Measurements from ENCODE around the gene CFAP99. TPM values are rescaled to one million over a fixed set of nuclear protein-coding genes. Genes with fewer than 3 reads are reported as not detected.

The CFAP99 gene
- total and polyA plus RNA-seq, 9 donors = 0.10 to 12.9 (median 1.4) TPM; not detected in 4

DNA sequence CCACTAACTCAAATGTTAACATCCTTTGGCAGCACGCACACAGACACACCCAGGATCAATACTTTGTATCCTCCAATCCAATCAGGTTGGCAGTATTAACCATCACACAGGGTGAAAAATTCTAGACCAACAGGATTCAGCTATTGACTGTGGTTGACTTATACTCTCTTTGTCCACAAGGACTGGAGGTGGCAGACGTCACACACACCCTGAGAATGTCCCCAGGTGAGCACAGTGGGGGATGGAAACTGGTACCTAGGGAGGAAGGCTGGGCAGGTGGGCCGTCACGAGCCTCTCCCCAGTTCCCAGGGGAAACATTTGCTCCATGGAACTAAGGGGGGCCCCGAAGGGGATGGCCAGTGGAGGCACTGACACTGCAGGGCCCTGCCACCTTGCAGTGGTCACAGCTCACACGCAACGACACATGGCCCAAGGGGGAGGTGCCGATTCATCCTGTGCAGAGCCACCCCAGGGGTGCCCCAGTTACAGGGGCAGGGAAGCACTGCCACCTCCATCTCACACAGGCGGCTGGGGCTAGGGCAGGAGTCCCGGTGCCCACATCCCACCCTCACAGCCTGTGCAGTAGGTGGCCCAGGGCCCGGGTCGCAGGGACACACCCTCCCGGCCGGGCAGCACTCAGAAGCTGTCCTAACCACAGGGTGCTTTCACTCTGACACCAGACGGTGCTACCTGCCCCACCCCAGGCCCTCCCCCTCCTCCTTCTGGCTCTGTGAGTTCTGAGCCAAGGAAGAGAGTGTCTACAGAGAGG, 17.7 kb upstream of the CFAP99 start:
- DNase-seq = no peak
- no peak overlapping the region for H3K27ac ChIP-seq
- H3K4me1 ChIP-seq (ENCODE audit: insufficient read depth) = peaks cover 5% of the 10 kb centered on the region
- TF ChIP-seq EP300 (IDR thresholded peaks at IDR 0.05) (no peak), POLR2A (IDR thresholded peaks at IDR 0.05) (no peak)
- TF ChIP-seq, protein P1, sequence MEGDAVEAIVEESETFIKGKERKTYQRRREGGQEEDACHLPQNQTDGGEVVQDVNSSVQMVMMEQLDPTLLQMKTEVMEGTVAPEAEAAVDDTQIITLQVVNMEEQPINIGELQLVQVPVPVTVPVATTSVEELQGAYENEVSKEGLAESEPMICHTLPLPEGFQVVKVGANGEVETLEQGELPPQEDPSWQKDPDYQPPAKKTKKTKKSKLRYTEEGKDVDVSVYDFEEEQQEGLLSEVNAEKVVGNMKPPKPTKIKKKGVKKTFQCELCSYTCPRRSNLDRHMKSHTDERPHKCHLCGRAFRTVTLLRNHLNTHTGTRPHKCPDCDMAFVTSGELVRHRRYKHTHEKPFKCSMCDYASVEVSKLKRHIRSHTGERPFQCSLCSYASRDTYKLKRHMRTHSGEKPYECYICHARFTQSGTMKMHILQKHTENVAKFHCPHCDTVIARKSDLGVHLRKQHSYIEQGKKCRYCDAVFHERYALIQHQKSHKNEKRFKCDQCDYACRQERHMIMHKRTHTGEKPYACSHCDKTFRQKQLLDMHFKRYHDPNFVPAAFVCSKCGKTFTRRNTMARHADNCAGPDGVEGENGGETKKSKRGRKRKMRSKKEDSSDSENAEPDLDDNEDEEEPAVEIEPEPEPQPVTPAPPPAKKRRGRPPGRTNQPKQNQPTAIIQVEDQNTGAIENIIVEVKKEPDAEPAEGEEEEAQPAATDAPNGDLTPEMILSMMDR (IDR thresholded peaks at IDR 0.05) = no peak
- no peaks in the 10 kb centered on the region for H3K9me3 ChIP-seq
- H3K4me3 ChIP-seq = no peak overlapping the region
- no peaks in the 10 kb centered on the region for H3K27me3 ChIP-seq
- H3K36me3 ChIP-seq = no peaks in the 10 kb centered on the region
- intact Hi-C loops (cut with DNase I) = no loop called here
- WGBS, 3 donors = 80 to 84% (median 83%) methylated on average over 15 of the region's 15 CpGs

DNA sequence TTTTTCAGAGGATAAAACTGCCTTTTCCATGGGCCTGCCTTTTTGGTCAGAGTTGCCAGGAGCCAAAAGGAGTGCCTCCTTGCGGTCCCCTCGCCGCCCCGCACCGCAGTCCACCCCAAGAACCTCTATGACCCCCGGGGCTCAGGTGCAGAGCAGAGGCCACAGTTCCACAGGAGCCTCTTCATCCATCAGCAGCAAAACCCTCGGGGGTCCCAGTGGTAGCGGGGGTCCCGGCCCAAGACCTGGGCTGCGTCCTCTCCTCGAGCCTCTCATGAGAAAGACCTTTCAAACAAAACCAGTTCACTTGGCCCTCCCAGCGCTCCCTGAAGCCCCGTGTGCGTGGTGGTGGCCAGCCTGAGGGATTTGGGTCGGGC, 17.2 kb upstream of the CFAP99 start:
- Histone ChIP-seq H3K4me3 (no peak overlapping the region), H3K27ac (no peak overlapping the region), H3K4me1 (ENCODE audit: insufficient read depth) (peaks cover 5% of the 10 kb centered on the region), H3K9me3 (no peaks in the 10 kb centered on the region), H3K27me3 (no peaks in the 10 kb centered on the region), H3K36me3 (no peaks in the 10 kb centered on the region)
- DNase-seq = no peak
- TF ChIP-seq POLR2A (IDR thresholded peaks at IDR 0.05) = no peak
- TF ChIP-seq EP300 (IDR thresholded peaks at IDR 0.05) = no peak
- TF ChIP-seq, protein P1 (IDR thresholded peaks at IDR 0.05) = no peak
- intact Hi-C loops (cut with DNase I) = no loop called here
- 28 to 47% (median 38%) methylated on average over 13 to 15 of the region's 15 CpGs for WGBS, 3 donors

DNA sequence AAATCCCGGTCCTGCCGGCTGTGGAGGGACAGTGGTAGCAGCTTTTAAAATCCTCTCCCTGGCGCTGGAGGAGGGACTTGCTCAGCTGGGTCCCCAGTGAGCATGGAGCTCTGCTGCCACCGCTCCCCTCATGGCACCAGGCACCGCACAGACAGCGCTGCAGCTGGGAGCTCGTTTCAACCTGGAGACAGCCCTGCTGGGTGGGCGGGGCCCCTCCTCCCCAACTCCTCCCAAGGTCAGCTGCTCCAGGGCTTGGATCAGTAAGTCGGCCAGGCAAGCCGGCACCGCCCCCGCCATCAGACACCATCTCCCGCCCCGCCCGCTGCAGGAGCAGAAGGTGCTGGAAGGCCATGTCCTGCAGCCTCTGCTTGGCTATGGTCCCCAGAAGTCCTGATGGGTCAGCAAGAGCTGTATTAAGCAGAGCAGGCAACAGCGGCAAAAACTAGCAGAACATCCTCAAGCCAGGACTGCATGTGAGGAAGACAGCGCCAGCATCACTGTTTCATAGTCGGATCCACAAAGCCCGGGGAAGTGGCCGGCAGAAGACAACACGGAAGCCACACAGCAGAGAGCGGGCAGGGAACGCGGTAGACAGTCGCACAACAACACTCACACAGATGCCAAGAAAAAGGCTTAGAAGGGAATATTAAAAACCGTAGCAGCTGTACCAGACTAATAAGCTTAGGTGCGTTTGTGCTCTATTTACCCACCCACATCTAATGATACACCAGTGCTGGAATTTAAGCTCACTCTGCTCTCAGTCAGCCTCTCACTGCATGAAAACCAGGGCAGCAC, 16.5 kb upstream of the CFAP99 start:
- DNase-seq = peak; percentile 63 to 81 (median 70)
- intact Hi-C loops (cut with DNase I) = no loop called here
- no peaks in the 10 kb centered on the region for H3K27me3 ChIP-seq
- 1 to 3% (median 2%) methylated on average over 19 to 27 of the region's 27 CpGs for WGBS, 3 donors
- H3K4me3 ChIP-seq = peak overlapping the region; percentile 1
- H3K4me1 ChIP-seq (ENCODE audit: insufficient read depth) = peaks cover 5% of the 10 kb centered on the region
- H3K9me3 ChIP-seq = no peaks in the 10 kb centered on the region
- H3K27ac ChIP-seq = no peak overlapping the region
- TF ChIP-seq, protein P1 (IDR thresholded peaks at IDR 0.05) = no peak
- TF ChIP-seq EP300 (IDR thresholded peaks at IDR 0.05) (no peak), POLR2A (IDR thresholded peaks at IDR 0.05) (no peak)
- H3K36me3 ChIP-seq = no peaks in the 10 kb centered on the region

DNA sequence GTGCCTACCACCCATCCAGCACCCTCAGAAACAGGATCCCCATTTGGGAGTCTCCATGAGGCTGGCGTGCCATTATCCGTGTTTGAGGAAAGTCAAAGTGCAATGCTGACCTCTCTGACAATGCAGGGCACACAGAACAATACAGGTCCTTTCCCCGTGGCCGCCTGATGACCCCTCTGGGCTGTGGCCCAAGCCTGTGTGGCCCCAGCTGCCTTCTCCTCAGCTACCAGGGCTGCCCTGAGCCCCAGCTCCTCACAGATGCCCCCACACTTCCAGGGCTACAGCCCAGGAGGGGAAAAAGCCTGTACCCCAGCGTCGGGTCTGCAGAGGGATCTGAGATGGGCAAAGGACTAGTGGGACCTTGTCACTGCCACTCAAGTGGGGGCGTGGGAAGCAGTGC, 15.8 kb upstream of the CFAP99 start:
- Histone ChIP-seq H3K36me3 (no peaks in the 10 kb centered on the region), H3K4me1 (ENCODE audit: insufficient read depth) (peaks cover 5% of the 10 kb centered on the region), H3K27me3 (no peaks in the 10 kb centered on the region), H3K4me3 (no peak overlapping the region), H3K9me3 (no peaks in the 10 kb centered on the region), H3K27ac (no peak overlapping the region)
- TF ChIP-seq, protein P1 (IDR thresholded peaks at IDR 0.05) = no peak
- no peak for TF ChIP-seq EP300 (IDR thresholded peaks at IDR 0.05)
- TF ChIP-seq POLR2A (IDR thresholded peaks at IDR 0.05) = no peak
- no peak for DNase-seq
- WGBS, 3 donors = 72 to 83% (median 80%) methylated on average over 7 of the region's 7 CpGs
- intact Hi-C loops (cut with DNase I) = no loop called here
